Measurements from ENCODE around the gene BIRC6. TPM values are rescaled to one million over a fixed set of nuclear protein-coding genes. Genes with fewer than 3 reads are reported as not detected.
"Not testable (repeated sequence)": the region's sequence is repeated elsewhere in the genome, so short reads cannot be mapped to it uniquely, and the experiment has no call there.

BIRC6 gene
- total RNA-seq, 1 donor from 2014 or later: 180 TPM

- intact Hi-C loops (cut with micrococcal nuclease): no loop called here
- ATAC-seq (ENCODE audit: low read depth): no peak
- Mint-ChIP-seq H3K36me3 (ENCODE audit: low read depth) (peaks cover 25% of the 10 kb centered on the region), H3K27me3 (no peaks in the 10 kb centered on the region), H3K27ac (no peak overlapping the region), H3K4me3 (no peak overlapping the region), H3K4me1 (peaks cover 60% of the 10 kb centered on the region), H3K9me3 (no peaks in the 10 kb centered on the region)
- TF ChIP-seq CTCF (IDR thresholded peaks at IDR 0.05): no peak
- ChIA-PET CTCF (no interaction called here), POLR2A (no interaction called here)
- no peak for DNase-seq
Measured at GRCh38 chr2:32369222-32369621, 12.4 kb downstream of the BIRC6 start.

GRCh38 chr2:32370942-32371341, 14.1 kb downstream of the BIRC6 start:
- POLR2A ChIA-PET: interaction anchor here (0.6 kb wide), 2 partner anchors 55 to 358 kb away, joined by 3 to 4 read pairs; no protein-coding TSS in a partner anchor
- H3K27ac Mint-ChIP-seq; intact Hi-C loops (cut with micrococcal nuclease); CTCF ChIA-PET; DNase-seq; ATAC-seq (ENCODE audit: low read depth); H3K4me3 Mint-ChIP-seq; H3K27me3 Mint-ChIP-seq; H3K9me3 Mint-ChIP-seq: not testable (repeated sequence)
- H3K36me3 Mint-ChIP-seq (ENCODE audit: low read depth): peaks cover 24% of the 10 kb centered on the region
- H3K4me1 Mint-ChIP-seq: peaks cover 62% of the 10 kb centered on the region

- no peak for TF ChIP-seq CTCF (IDR thresholded peaks at IDR 0.05)
- Mint-ChIP-seq H3K27ac (no peak overlapping the region), H3K36me3 (ENCODE audit: low read depth) (peaks cover 21% of the 10 kb centered on the region), H3K27me3 (no peaks in the 10 kb centered on the region), H3K9me3 (no peaks in the 10 kb centered on the region), H3K4me1 (peaks cover 59% of the 10 kb centered on the region), H3K4me3 (no peak overlapping the region)
- CTCF ChIA-PET: no interaction called here
- intact Hi-C loops (cut with micrococcal nuclease): no loop called here
- POLR2A ChIA-PET: interaction anchor here (0.7 kb wide), 1 partner anchor 15 kb away, joined by 3 read pairs; no protein-coding TSS in a partner anchor
- no peak for ATAC-seq (ENCODE audit: low read depth)
- no peak for DNase-seq
Measured at GRCh38 chr2:32372519-32373182, 15.8 kb downstream of the BIRC6 start.

GRCh38 chr2:32375228-32375892, 18.5 kb downstream of the BIRC6 start:
- CTCF ChIA-PET: no interaction called here
- no peak overlapping the region for H3K27ac Mint-ChIP-seq
- intact Hi-C loops (cut with micrococcal nuclease): no loop called here

GRCh38 chr2:32376756-32377155, 19.9 kb downstream of the BIRC6 start:
- no peak for TF ChIP-seq CTCF (IDR thresholded peaks at IDR 0.05)
- ATAC-seq (ENCODE audit: low read depth): no peak
- DNase-seq: no peak
- peaks cover 37% of the 10 kb centered on the region for H3K36me3 Mint-ChIP-seq (ENCODE audit: low read depth)
- H3K4me3 Mint-ChIP-seq: no peak overlapping the region
- H3K4me1 Mint-ChIP-seq: peaks cover 49% of the 10 kb centered on the region
- intact Hi-C loops (cut with micrococcal nuclease): no loop called here
- ChIA-PET CTCF (no interaction called here), POLR2A (no interaction called here)
- H3K27me3 Mint-ChIP-seq: no peaks in the 10 kb centered on the region
- H3K27ac Mint-ChIP-seq: no peak overlapping the region
- H3K9me3 Mint-ChIP-seq: no peaks in the 10 kb centered on the region

More at GRCh38 chr2:32375228-32375892, 18.5 kb downstream of the BIRC6 start:
- POLR2A ChIA-PET: interaction anchor here (0.7 to 0.8 kb wide), 2 partner anchors 15 to 19 kb away, joined by 5 to 8 read pairs; partner anchors contain the start of gene BIRC6
- Mint-ChIP-seq H3K4me3 (no peak overlapping the region), H3K4me1 (peaks cover 53% of the 10 kb centered on the region), H3K9me3 (no peaks in the 10 kb centered on the region), H3K27me3 (no peaks in the 10 kb centered on the region), H3K36me3 (ENCODE audit: low read depth) (peaks cover 27% of the 10 kb centered on the region)
- DNase-seq: no peak
- no peak for ATAC-seq (ENCODE audit: low read depth)
- no peak for TF ChIP-seq CTCF (IDR thresholded peaks at IDR 0.05)
